Hippocampal formation (tissue), 2 donors: ENCODE results near the gene ZRSR2.
"Not testable (repeated sequence)": the region's sequence is repeated elsewhere in the genome, so short reads cannot be mapped to it uniquely, and the experiment has no call there.

Experiments
- DNase-seq, 2 donors: peaks; one replicate each; lab custom pipeline; 2025; lab: John Stamatoyannopoulos, UW

Gene ZRSR2

GRCh38 chrX:15804563-15804962 is 14.3 kb downstream of the ZRSR2 start:
- DNase-seq = no peak

GRCh38 chrX:15808254-15808653 is 18.0 kb downstream of the ZRSR2 start:
- no peak for DNase-seq

- no peak for DNase-seq
Observed at GRCh38 chrX:15812192-15812938, 22.1 kb downstream of the ZRSR2 start.

GRCh38 chrX:15813416-15813815 is 23.1 kb downstream of the ZRSR2 start:
- no peak for DNase-seq

- no peak for DNase-seq
Observed at GRCh38 chrX:15814771-15815365, 24.6 kb downstream of the ZRSR2 start.

GRCh38 chrX:15815779-15816437 is 25.6 kb downstream of the ZRSR2 start:
- DNase-seq = no peak

GRCh38 chrX:15816438-15816809 is 26.1 kb downstream of the ZRSR2 start:
- no peak for DNase-seq

GRCh38 chrX:15816886-15817285 is 26.6 kb downstream of the ZRSR2 start:
- DNase-seq = no peak

- DNase-seq = no peak
Observed at GRCh38 chrX:15820106-15821073, 30.1 kb downstream of the ZRSR2 start.

- no peak for DNase-seq
Observed at GRCh38 chrX:15822922-15823321, 32.6 kb downstream of the ZRSR2 start.

- no peak for DNase-seq
Observed at GRCh38 chrX:15825936-15826335, 35.7 kb downstream of the ZRSR2 start.

- no peak for DNase-seq
Observed at GRCh38 chrX:15829217-15829616, 38.9 kb downstream of the ZRSR2 start.

GRCh38 chrX:15831347-15831746 is 41.1 kb downstream of the ZRSR2 start:
- not testable (repeated sequence) for DNase-seq

- DNase-seq = no peak
Observed at GRCh38 chrX:15834053-15834452, 43.8 kb downstream of the ZRSR2 start.

- DNase-seq = no peak
Observed at GRCh38 chrX:15834827-15835595, 44.7 kb downstream of the ZRSR2 start.

- no peak for DNase-seq
Observed at GRCh38 chrX:15838017-15838416, 47.7 kb downstream of the ZRSR2 start.

GRCh38 chrX:15841853-15842516 is 51.7 kb downstream of the ZRSR2 start:
- DNase-seq = no peak

GRCh38 chrX:15843960-15844359 is 53.7 kb downstream of the ZRSR2 start:
- no peak for DNase-seq

- no peak for DNase-seq
Observed at GRCh38 chrX:15848576-15848975, 58.3 kb downstream of the ZRSR2 start.

- no peak for DNase-seq
Observed at GRCh38 chrX:15849555-15849954, 59.3 kb downstream of the ZRSR2 start.

- no peak for DNase-seq
Observed at GRCh38 chrX:15853586-15854079, 63.3 kb downstream of the ZRSR2 start.
